Heart right ventricle (tissue), 16 donors: ENCODE data around the gene LNPK. TPM values are rescaled to one million over a fixed set of nuclear protein-coding genes. Genes with fewer than 3 reads are reported as not detected.
A peak's percentile ranks its signal among the peaks of the same experiment; 100 is the strongest.

Experiments
- ATAC-seq, 8 donors: fragments of 200-7000 bp; cut with Tn5 transposase; one replicate each; pipeline ENCODE4 v1.9.1; 2020; ENCODE audit warnings: mild to moderate bottlenecking in 8 of 8, moderate library complexity in 8 of 8, moderate number of reproducible peaks in 1 of 8
- DNase-seq, 2 donors: peaks; one replicate each; pipeline ENCODE4 v3.0.0-alpha.2; 2020
- H3K27ac ChIP-seq, 10 donors: fragments of 200-600 bp; sonication (generic) in 2 of 10; one replicate each; pipeline versions ENCODE4 v1.5.0 to v1.8.0; 2020 to 2022; ENCODE audit warnings: mild to moderate bottlenecking in 3 of 10
- H3K27me3 ChIP-seq, 7 donors: fragments of 200-600 bp; one replicate each; pipeline ENCODE4 v1.8.0; 2021 to 2022; ENCODE audit warnings: mild to moderate bottlenecking in 2 of 7
- H3K36me3 ChIP-seq, 9 donors: fragments of 200-600 bp; sonication (generic) in 1 of 9; one replicate each; pipeline versions ENCODE4 v1.5.0 to v1.8.0; 2020 to 2022; ENCODE audit warnings: mild to moderate bottlenecking in 2 of 9
- H3K4me1 ChIP-seq, 9 donors: fragments of 200-600 bp; sonication (generic) in 1 of 9; one replicate each; pipeline versions ENCODE4 v1.5.0 to v1.8.0; 2020 to 2022; ENCODE audit warnings: mild to moderate bottlenecking in 4 of 9
- H3K4me3 ChIP-seq, 10 donors: fragments of 200-600 bp; sonication (generic) in 2 of 10; one replicate each; pipeline versions ENCODE4 v1.5.0 to v1.8.0; 2020 to 2022; ENCODE audit warnings: mild to moderate bottlenecking in 7 of 10, moderate library complexity in 2 of 10
- H3K9me3 ChIP-seq, 11 donors: fragments of 200-600 bp in 10 of 11; sonication (generic) in 2 of 11; one replicate each; pipeline versions ENCODE4 v1.5.0 to v1.8.0; 2013 to 2022; ENCODE audit warnings: mild to moderate bottlenecking in 2 of 11, control low read depth in 1 of 11, moderate library complexity in 1 of 11
- CTCF ChIP-seq, 9 donors: fragments of 200-600 bp; sonication (generic) in 2 of 9; IDR thresholded peaks; one replicate each; pipeline versions ENCODE4 v1.5.0 to v1.8.0; 2021 to 2022; ENCODE audit warnings: antibody characterized with exemption in 9 of 9, mild to moderate bottlenecking in 5 of 9, moderate library complexity in 1 of 9
- WGBS, 2 donors: extraction: QIAGEN DNeasy Blood & Tissue Kit; methylation state at CpG; one replicate each; pipeline ENCODE4 v1.1.7; 2013; ENCODE audit warnings: inconsistent platforms in 1 of 2; 5-methylcytosine and 5-hydroxymethylcytosine counted together
- intact Hi-C, 10 donors: fragments of 100-400 bp; cut with DNase I; formaldehyde crosslinking; loops; one replicate each; pipeline versions ENCODE4 v1.11.1 to v1.14.2; 2022
- polyA plus RNA-seq, 2 donors: library from polyadenylated mRNA; stranded (reverse); fragments of 200-250 nt; gene quantifications; one replicate each; pipeline ENCODE4 v1.2.3, GENCODE V29; 2013
- total RNA-seq, 10 donors: library from RNA; stranded (reverse); fragmentation: NEBNext Ultra II Directional in 3 of 10; extraction: Animal tissue kit (Norgen Biotek cat#: 25700) in 3 of 10; gene quantifications; one replicate each; pipeline versions ENCODE4 v1.2.1 to v1.2.4, GENCODE V29; 2021 to 2023
- donor health status: Arrhythmogenic right ventricular cardiomyopathy.
- donor health status: ischemic (EF 13 %, LVEDD 7.1; RV severe dilation, severe dysfunction).
- donor health status: healthy with polysubstance abuse.
- donor health status: DM: no; HTN: yes; CAD: no.
- donor health status: DM: no; HTN: no; CAD: no.
- donor health status: ischemic (EF 25% LVEDD 6.9; RV normal size, moderate dysfunction).
- donor health status: ischemic (EF 25% LVEDD 5.7; RV mildly dilated, moderate dysfunction).
- donor health status: healthy.
- donor health status: DM: yes; HTN: yes; CAD: no.
- donor health status: Ischemic cardiomyopathy.
- donor health status: ischemic (EF 35%, LVEDD 5.7; RV mildly dilated, moderate dysfunction).
- donor health status: nonischemic (EF 11% LVEDD 7.7; RV severe dilation, severe dysfunction).
- donor health status: DM: yes; HTN: yes; CAD: no.
- donor health status: PGD.
- donor health status: ischemic (EF 29% LVEDD 5.4; RV normal size, mild dysfunction).
- donor health status: nonischemic (EF 23%, LVEDD 6.1; RV moderate dilation, normal function).

The LNPK gene
- total and polyA plus RNA-seq, 12 donors = 4.9 to 51.3 (median 32.5) TPM

GRCh38 chr2:175935289-175936181 lies 66.5 kb downstream of the LNPK start:
- intact Hi-C loops = no loop called here
- no peak for TF ChIP-seq CTCF (IDR thresholded peaks at IDR 0.05)

GRCh38 chr2:175932675-175933074 lies 69.4 kb downstream of the LNPK start:
- peaks cover 0 to 68% (median 7%) of the 10 kb centered on the region in 9 donors for H3K36me3 ChIP-seq
- 98 to 99% methylated on average over 2 of the region's 2 CpGs for WGBS, 2 donors
- H3K4me1 ChIP-seq = peaks cover 0 to 10% (median 0%) of the 10 kb centered on the region in 9 donors
- intact Hi-C loops = no loop called here
- no peak overlapping the region for H3K27ac ChIP-seq
- no peak for DNase-seq
- no peak for TF ChIP-seq CTCF (IDR thresholded peaks at IDR 0.05)
- no peak overlapping the region for H3K4me3 ChIP-seq
- H3K9me3 ChIP-seq = no peaks in the 10 kb centered on the region
- ATAC-seq = no peak
- H3K27me3 ChIP-seq = no peaks in the 10 kb centered on the region

More at GRCh38 chr2:175935289-175936181, 66.5 kb downstream of the LNPK start:
- DNase-seq = no peak
- no peaks in the 10 kb centered on the region for H3K9me3 ChIP-seq
- no peak overlapping the region for H3K27ac ChIP-seq
- no peak for ATAC-seq
- H3K36me3 ChIP-seq = peaks cover 0 to 78% (median 16%) of the 10 kb centered on the region in 9 donors
- peaks cover 0 to 7% (median 0%) of the 10 kb centered on the region in 9 donors for H3K4me1 ChIP-seq
- H3K27me3 ChIP-seq = no peaks in the 10 kb centered on the region
- 78 to 80% methylated on average over 3 of the region's 3 CpGs for WGBS, 2 donors
- no peak overlapping the region for H3K4me3 ChIP-seq

GRCh38 chr2:175931805-175932204 lies 70.3 kb downstream of the LNPK start:
- DNase-seq = no peak
- Histone ChIP-seq H3K36me3 (peaks cover 0 to 66% (median 9%) of the 10 kb centered on the region in 9 donors), H3K4me1 (peaks cover 0 to 10% (median 0%) of the 10 kb centered on the region in 9 donors), H3K27me3 (no peaks in the 10 kb centered on the region), H3K27ac (peak overlapping the region in 1 of 10 donors; percentile 12), H3K9me3 (no peaks in the 10 kb centered on the region), H3K4me3 (no peak overlapping the region)
- no peak for TF ChIP-seq CTCF (IDR thresholded peaks at IDR 0.05)
- ATAC-seq = no peak
- 74 to 75% methylated on average over 2 of the region's 2 CpGs for WGBS, 2 donors
- intact Hi-C loops = no loop called here

GRCh38 chr2:175930504-175930903 lies 71.6 kb downstream of the LNPK start:
- TF ChIP-seq CTCF (IDR thresholded peaks at IDR 0.05) = no peak
- 70 to 90% methylated on average over 1 of the region's 1 CpG for WGBS, 2 donors
- peaks cover 0 to 64% (median 12%) of the 10 kb centered on the region in 9 donors for H3K36me3 ChIP-seq
- peaks cover 0 to 10% (median 0%) of the 10 kb centered on the region in 9 donors for H3K4me1 ChIP-seq
- no peak overlapping the region for H3K4me3 ChIP-seq
- H3K27me3 ChIP-seq = no peaks in the 10 kb centered on the region
- H3K9me3 ChIP-seq = no peaks in the 10 kb centered on the region
- peak overlapping the region in 1 of 10 donors; percentile 44 for H3K27ac ChIP-seq
- ATAC-seq = no peak
- no peak for DNase-seq
- intact Hi-C loops = no loop called here
